HFF-Myc (cell line): ENCODE measurements around the gene VANGL1.

ENCODE experiments used
- DNase-seq: peaks from one replicate; pipeline ENCODE4 v3.0.0-alpha.2; 2011; ENCODE audit warnings: low read depth; ENCODE audit errors: extremely low read depth
- H3K4me3 ChIP-seq: replicated peaks from 2 replicates; pipeline ENCODE4 v1.5.1; 2011; ENCODE audit warnings: low read depth, mild to moderate bottlenecking, control low read depth, low read length
- CTCF ChIP-seq: IDR thresholded peaks from 2 replicates; pipeline ENCODE4 v1.5.1; 2012; ENCODE audit warnings: mild to moderate bottlenecking, low read depth, low read length, control low read depth; ENCODE audit errors: missing control alignments

The VANGL1 gene

GRCh38 chr1:115671176-115671934, 29.6 kb downstream of the VANGL1 start:
- TF ChIP-seq CTCF = no peak
- no peak overlapping the region for H3K4me3 ChIP-seq
- no peak for DNase-seq

- H3K4me3 ChIP-seq = no peak overlapping the region
- no peak for TF ChIP-seq CTCF
- DNase-seq = no peak
These were observed 30.6 kb downstream of the VANGL1 start for GRCh38 chr1:115672224-115673009.

- no peak for TF ChIP-seq CTCF
- no peak for DNase-seq
- no peak overlapping the region for H3K4me3 ChIP-seq
These were observed 34.9 kb downstream of the VANGL1 start for GRCh38 chr1:115676498-115677181.

- DNase-seq = no peak
- TF ChIP-seq CTCF = no peak
- H3K4me3 ChIP-seq = no peak overlapping the region
These were observed 35.4 kb downstream of the VANGL1 start for GRCh38 chr1:115677182-115677555.

- DNase-seq = no peak
- H3K4me3 ChIP-seq = no peak overlapping the region
- peak; percentile 10 for TF ChIP-seq CTCF
These were observed 35.8 kb downstream of the VANGL1 start for GRCh38 chr1:115677565-115677964.

GRCh38 chr1:115678141-115678540, 36.4 kb downstream of the VANGL1 start:
- no peak for DNase-seq
- H3K4me3 ChIP-seq = no peak overlapping the region
- TF ChIP-seq CTCF = no peak
